HT1080 (cell line): ENCODE measurements around the gene LRRC37A2. TPM values are rescaled to one million over a fixed set of nuclear protein-coding genes. Genes with fewer than 3 reads are reported as not detected.
"Not testable (repeated sequence)": the region's sequence is repeated elsewhere in the genome, so short reads cannot be mapped to it uniquely, and the experiment has no call there.

Source experiments
- DNase-seq: peaks from one replicate; pipeline ENCODE4 v3.0.0-alpha.2; 2015; ENCODE audit warnings: low read depth
- polyA plus RNA-seq, 2 experiments: library from polyadenylated mRNA; depleted of rRNA; stranded (reverse); fragments of >200 nt; gene quantifications; 2 replicates each; pipeline ENCODE4 v1.2.3, GENCODE V29; 2015
- total RNA-seq: library from RNA; depleted of rRNA; stranded (reverse); fragments of >200 nt; shearing (Covaris generic); gene quantifications from 2 replicates; pipeline ENCODE4 v1.2.3, GENCODE V29; 2014; rRNA removed

The LRRC37A2 gene
- 3.3 and 3.9 TPM in 2 replicates for total RNA-seq
- polyA plus RNA-seq (2015; cell fraction: cytosol; rRNA removed) = 2.4 and 3.3 TPM in 2 replicates
- polyA plus RNA-seq (2015; cell fraction: nucleus; rRNA removed) = 8.7 and 11.0 TPM in 2 replicates

GRCh38 chr17:46512168-46512567, at the start of gene LRRC37A2:
LRRC37A2 (plus strand) TSS chr17:46512468; CDS start chr17:46512713, 245 bp downstream.
- DNase-seq = not testable (repeated sequence)

- DNase-seq = not testable (repeated sequence)
Measured at GRCh38 chr17:46467618-46468017, 44.6 kb upstream of the LRRC37A2 start.

GRCh38 chr17:46474489-46474888, 37.8 kb upstream of the LRRC37A2 start:
- DNase-seq = not testable (repeated sequence)

GRCh38 chr17:46475583-46475982, 36.7 kb upstream of the LRRC37A2 start:
- DNase-seq = not testable (repeated sequence)

GRCh38 chr17:46478823-46479222, 33.4 kb upstream of the LRRC37A2 start:
- DNase-seq = not testable (repeated sequence)

- not testable (repeated sequence) for DNase-seq
Measured at GRCh38 chr17:46481310-46481709, 31.0 kb upstream of the LRRC37A2 start.

- DNase-seq = not testable (repeated sequence)
Measured at GRCh38 chr17:46492021-46492420, 20.2 kb upstream of the LRRC37A2 start.

- not testable (repeated sequence) for DNase-seq
Measured at GRCh38 chr17:46499437-46500139, 12.7 kb upstream of the LRRC37A2 start.

- DNase-seq = not testable (repeated sequence)
Measured at GRCh38 chr17:46505896-46506295, 6.4 kb upstream of the LRRC37A2 start.

GRCh38 chr17:46534716-46535115, 22.4 kb downstream of the LRRC37A2 start:
- not testable (repeated sequence) for DNase-seq

GRCh38 chr17:46548607-46549006, 36.3 kb downstream of the LRRC37A2 start:
- not testable (repeated sequence) for DNase-seq

GRCh38 chr17:46559155-46559554, 46.9 kb downstream of the LRRC37A2 start:
- DNase-seq = not testable (repeated sequence)

- not testable (repeated sequence) for DNase-seq
Measured at GRCh38 chr17:46560048-46560447, 47.8 kb downstream of the LRRC37A2 start.

GRCh38 chr17:46566284-46566683, 54.0 kb downstream of the LRRC37A2 start:
- not testable (repeated sequence) for DNase-seq

GRCh38 chr17:46566980-46567379, 54.7 kb downstream of the LRRC37A2 start:
- DNase-seq = not testable (repeated sequence)

GRCh38 chr17:46571796-46572195, 59.5 kb downstream of the LRRC37A2 start:
- not testable (repeated sequence) for DNase-seq

GRCh38 chr17:46579083-46580075, 67.1 kb downstream of the LRRC37A2 start, which contains the start of gene ARL17A:
ARL17A (minus strand) TSS chr17:46579691; CDS start chr17:46576322, 3,369 bp downstream.
- not testable (repeated sequence) for DNase-seq

GRCh38 chr17:46580082-46580481, 67.8 kb downstream of the LRRC37A2 start:
- DNase-seq = not testable (repeated sequence)

GRCh38 chr17:46585444-46585843, 73.2 kb downstream of the LRRC37A2 start:
- DNase-seq = not testable (repeated sequence)

GRCh38 chr17:46590157-46591146, 78.2 kb downstream of the LRRC37A2 start, which contains the start of gene NSF:
NSF (plus strand) TSS chr17:46590669; CDS start chr17:46590776, 107 bp downstream.
- not testable (repeated sequence) for DNase-seq
